ENCODE results near the gene SAYSD1.
"Not testable (repeated sequence)": the region's sequence is repeated elsewhere in the genome, so short reads cannot be mapped to it uniquely, and the experiment has no call there.

The SAYSD1 gene

GRCh38 chr6:39114704-39115599 lies at the start of gene SAYSD1:
SAYSD1 (minus strand) TSS chr6:39115186; CDS start chr6:39115089, 97 bp downstream.
- DNase-seq: peak; percentile 34 to 94 (median 86)

GRCh38 chr6:39157511-39157910 lies 42.5 kb upstream of the SAYSD1 start:
- DNase-seq: no peak

GRCh38 chr6:39156801-39157200 lies 41.8 kb upstream of the SAYSD1 start:
- DNase-seq: no peak

- no peak for DNase-seq
Observed at GRCh38 chr6:39154705-39155104, 39.7 kb upstream of the SAYSD1 start.

GRCh38 chr6:39153766-39154397 lies 38.9 kb upstream of the SAYSD1 start:
- no peak for DNase-seq

- no peak for DNase-seq
Observed at GRCh38 chr6:39152262-39152661, 37.3 kb upstream of the SAYSD1 start.

GRCh38 chr6:39151211-39151610 lies 36.2 kb upstream of the SAYSD1 start:
- DNase-seq: no peak

- DNase-seq: no peak
Observed at GRCh38 chr6:39144481-39145173, 29.6 kb upstream of the SAYSD1 start.

GRCh38 chr6:39143238-39143930 lies 28.4 kb upstream of the SAYSD1 start:
- DNase-seq: no peak

- DNase-seq: no peak
Observed at GRCh38 chr6:39140556-39141167, 25.7 kb upstream of the SAYSD1 start.

- no peak for DNase-seq
Observed at GRCh38 chr6:39137245-39137644, 22.3 kb upstream of the SAYSD1 start.

- not testable (repeated sequence) for DNase-seq
Observed at GRCh38 chr6:39136207-39136606, 21.2 kb upstream of the SAYSD1 start.

GRCh38 chr6:39134761-39135160 lies 19.8 kb upstream of the SAYSD1 start:
- not testable (repeated sequence) for DNase-seq

GRCh38 chr6:39130691-39131090 lies 15.7 kb upstream of the SAYSD1 start:
- no peak for DNase-seq

- no peak for DNase-seq
Observed at GRCh38 chr6:39128832-39129231, 13.8 kb upstream of the SAYSD1 start.

- DNase-seq: no peak
Observed at GRCh38 chr6:39128106-39128505, 13.1 kb upstream of the SAYSD1 start.

GRCh38 chr6:39124114-39124513 lies 9.1 kb upstream of the SAYSD1 start:
- DNase-seq: no peak

- DNase-seq: no peak
Observed at GRCh38 chr6:39118921-39119320, 3.9 kb upstream of the SAYSD1 start.

- DNase-seq: no peak
Observed at GRCh38 chr6:39114388-39114703, 640 bp downstream of the SAYSD1 start.

GRCh38 chr6:39113788-39114187 lies 1.2 kb downstream of the SAYSD1 start:
- DNase-seq: no peak

GRCh38 chr6:39111280-39111679 lies 3.7 kb downstream of the SAYSD1 start:
- DNase-seq: no peak
